H1 (cell line): ENCODE results near the gene EPHA3. TPM values are rescaled to one million over a fixed set of nuclear protein-coding genes. Genes with fewer than 3 reads are reported as not detected.

Source experiments
- CHD7 ChIP-seq: fragments of 300-600 bp; sonication (generic); IDR thresholded peaks from 2 replicates; pipeline ENCODE4 v1.7.1; 2012; ENCODE audit warnings: low read length, moderate library complexity, mild to moderate bottlenecking, inconsistent platforms; ENCODE audit not compliant: insufficient replicate concordance
- polyA plus RNA-seq, 7 experiments: library from polyadenylated mRNA; depleted of rRNA in 3 of 7; stranded (reverse) in 5 of 7; unstranded in 2 of 7; fragments of >200 nt in 5 of 7; fragments of 200-250 nt in 2 of 7; gene quantifications; 1 replicate in 5 of 7; 2 replicates in 1 of 7; 4 replicates in 1 of 7; pipeline versions ENCODE4 v1.2.1 to v1.2.3, GENCODE V29; 2011 to 2013; ENCODE audit warnings: missing spikeins in 2 of 7, mixed read lengths in 2 of 7
- total RNA-seq: library from RNA; stranded (reverse); fragmentation: NEBNext Ultra II Directional; extraction: Animal tissue kit (Norgen Biotek cat#: 25700); gene quantifications from 2 replicates; pipeline ENCODE4 v1.2.1, GENCODE V29; 2021

The EPHA3 gene
- total and polyA plus RNA-seq, 2 of the 8 experiments (the other 6 are each of a cell fraction or from before 2014, with no cell fraction given) = 0.09 to 0.22 TPM

GRCh38 chr3:89353465-89353864, 246.0 kb downstream of the EPHA3 start (continued):
- TF ChIP-seq CHD7 = no peak
